ENCODE measurements around the gene CD80. TPM values are rescaled to one million over a fixed set of nuclear protein-coding genes. Genes with fewer than 3 reads are reported as not detected.
"Not testable (repeated sequence)": the region's sequence is repeated elsewhere in the genome, so short reads cannot be mapped to it uniquely, and the experiment has no call there.

Gene CD80
- total and polyA plus RNA-seq, 3 experiments from 2014 or later = 0.91 to 17.9 (median 16.8) TPM

GRCh38 chr3:119579366-119580066 is 20.1 kb upstream of the CD80 start, which contains the start of gene ADPRH:
Gene ADPRH, plus strand, starts transcription at chr3:119579492. Its CDS starts 2,678 bp downstream, at chr3:119582170.
- Mint-ChIP-seq H3K9me3 (no peaks in the 10 kb centered on the region), H3K4me1 (peaks cover 15 to 24% (median 15%) of the 10 kb centered on the region in 3 donors), H3K36me3 (peaks cover 0 to 6% (median 0%) of the 10 kb centered on the region in 3 donors), H3K27ac (peak within 1 kb of the TSS; percentile 9 to 96 (median 92)), H3K4me3 (peak within 1 kb of the TSS; percentile 85 to 97 (median 95)), H3K27me3 (peaks cover 3 to 7% of the 10 kb centered on the region in 2 donors)
- ChIA-PET CTCF (interaction anchor here (1.4 kb wide), 1 partner anchor 18 kb away, joined by 3 read pairs; no protein-coding TSS in a partner anchor), POLR2A (no interaction called here)
- Histone ChIP-seq H3K4me3 (ENCODE audit: low read length) (peak within 1 kb of the TSS; percentile 74), H3K4me1 (ENCODE audit: insufficient read depth, low read length) (no peaks in the 10 kb centered on the region), H3K27ac (ENCODE audit: low read depth, low read length) (peak within 1 kb of the TSS; percentile 57), H3K36me3 (ENCODE audit: insufficient read depth, low read length) (no peaks in the 10 kb centered on the region), H3K9me3 (ENCODE audit: low read length) (no peaks in the 10 kb centered on the region), H3K27me3 (ENCODE audit: insufficient read depth, low read length, poor library complexity, severe bottlenecking) (no peaks in the 10 kb centered on the region)
- peak; percentile 17 to 65 (median 32) for DNase-seq

DNA sequence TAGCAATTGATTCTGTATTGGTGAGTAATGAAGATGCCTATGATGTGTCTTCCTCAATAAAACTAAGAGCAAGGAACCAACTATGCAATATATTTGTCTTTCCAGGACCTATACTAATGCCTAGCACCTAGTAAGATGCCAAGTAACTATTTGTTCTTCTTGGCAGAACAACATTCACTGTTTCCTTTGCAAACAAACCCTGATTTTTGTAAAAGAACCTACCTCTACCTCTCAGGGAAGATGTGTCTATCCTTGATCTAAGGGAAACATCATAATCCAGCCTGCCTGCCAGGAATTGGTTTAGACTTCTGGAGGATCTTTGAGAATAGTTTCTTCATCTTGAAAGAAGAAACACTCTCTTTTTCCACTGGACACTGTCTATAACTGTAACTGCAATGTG is 16.1 kb upstream of the CD80 start:
- no peaks in the 10 kb centered on the region for H3K9me3 ChIP-seq (ENCODE audit: low read length)
- H3K4me1 Mint-ChIP-seq = peaks cover 13 to 14% (median 14%) of the 10 kb centered on the region in 3 donors
- H3K4me3 ChIP-seq (ENCODE audit: low read length) = no peak overlapping the region
- no peaks in the 10 kb centered on the region for H3K4me1 ChIP-seq (ENCODE audit: insufficient read depth, low read length)
- no peaks in the 10 kb centered on the region for H3K9me3 Mint-ChIP-seq
- DNase-seq = no peak
- H3K36me3 Mint-ChIP-seq = peaks cover 0 to 6% (median 0%) of the 10 kb centered on the region in 3 donors
- ChIA-PET CTCF (no interaction called here), POLR2A (no interaction called here)
- H3K27ac ChIP-seq (ENCODE audit: low read depth, low read length) = no peak overlapping the region
- no peaks in the 10 kb centered on the region for H3K36me3 ChIP-seq (ENCODE audit: insufficient read depth, low read length)
- no peak overlapping the region for H3K27ac Mint-ChIP-seq
- H3K27me3 Mint-ChIP-seq = peaks cover 11 to 15% of the 10 kb centered on the region in 2 donors
- H3K27me3 ChIP-seq (ENCODE audit: insufficient read depth, low read length, poor library complexity, severe bottlenecking) = no peaks in the 10 kb centered on the region
- H3K4me3 Mint-ChIP-seq = no peak overlapping the region

GRCh38 chr3:119571688-119572087 is 12.3 kb upstream of the CD80 start:
- H3K27ac Mint-ChIP-seq = peak overlapping the region in 1 of 8 donors; percentile 22
- Histone ChIP-seq H3K36me3 (ENCODE audit: insufficient read depth, low read length) (no peaks in the 10 kb centered on the region), H3K9me3 (ENCODE audit: low read length) (no peaks in the 10 kb centered on the region), H3K4me1 (ENCODE audit: insufficient read depth, low read length) (no peaks in the 10 kb centered on the region), H3K27ac (ENCODE audit: low read depth, low read length) (no peak overlapping the region), H3K27me3 (ENCODE audit: insufficient read depth, low read length, poor library complexity, severe bottlenecking) (no peaks in the 10 kb centered on the region), H3K4me3 (ENCODE audit: low read length) (no peak overlapping the region)
- no peaks in the 10 kb centered on the region for H3K4me1 Mint-ChIP-seq
- H3K9me3 Mint-ChIP-seq = no peaks in the 10 kb centered on the region
- POLR2A ChIA-PET = no interaction called here
- CTCF ChIA-PET = no interaction called here
- peaks cover 16 to 34% of the 10 kb centered on the region in 2 donors for H3K27me3 Mint-ChIP-seq
- H3K36me3 Mint-ChIP-seq = peaks cover 0 to 5% (median 0%) of the 10 kb centered on the region in 3 donors
- DNase-seq = no peak
- H3K4me3 Mint-ChIP-seq = no peak overlapping the region

- Histone ChIP-seq H3K27ac (ENCODE audit: low read depth, low read length) (no peak overlapping the region), H3K27me3 (ENCODE audit: insufficient read depth, low read length, poor library complexity, severe bottlenecking) (no peaks in the 10 kb centered on the region), H3K36me3 (ENCODE audit: insufficient read depth, low read length) (no peaks in the 10 kb centered on the region), H3K4me1 (ENCODE audit: insufficient read depth, low read length) (no peaks in the 10 kb centered on the region), H3K4me3 (ENCODE audit: low read length) (no peak overlapping the region), H3K9me3 (ENCODE audit: low read length) (no peaks in the 10 kb centered on the region)
- H3K27me3 Mint-ChIP-seq = peaks cover 16 to 34% of the 10 kb centered on the region in 2 donors
- no peak for DNase-seq
- no peak overlapping the region for H3K27ac Mint-ChIP-seq
- H3K4me1 Mint-ChIP-seq = no peaks in the 10 kb centered on the region
- peaks cover 0 to 5% (median 0%) of the 10 kb centered on the region in 3 donors for H3K36me3 Mint-ChIP-seq
- no peak overlapping the region for H3K4me3 Mint-ChIP-seq
- H3K9me3 Mint-ChIP-seq = no peaks in the 10 kb centered on the region
- POLR2A ChIA-PET = no interaction called here
- CTCF ChIA-PET = no interaction called here
These were observed 11.8 kb upstream of the CD80 start for GRCh38 chr3:119571230-119571629.

- Mint-ChIP-seq H3K27me3 (peaks cover 16 to 34% of the 10 kb centered on the region in 2 donors), H3K27ac (no peak overlapping the region), H3K36me3 (peaks cover 0 to 5% (median 0%) of the 10 kb centered on the region in 3 donors), H3K9me3 (no peaks in the 10 kb centered on the region), H3K4me1 (no peaks in the 10 kb centered on the region), H3K4me3 (no peak overlapping the region)
- no peak overlapping the region for H3K27ac ChIP-seq (ENCODE audit: low read depth, low read length)
- H3K27me3 ChIP-seq (ENCODE audit: insufficient read depth, low read length, poor library complexity, severe bottlenecking) = no peaks in the 10 kb centered on the region
- H3K9me3 ChIP-seq (ENCODE audit: low read length) = no peaks in the 10 kb centered on the region
- CTCF ChIA-PET = no interaction called here
- POLR2A ChIA-PET = no interaction called here
- H3K36me3 ChIP-seq (ENCODE audit: insufficient read depth, low read length) = no peaks in the 10 kb centered on the region
- H3K4me3 ChIP-seq (ENCODE audit: low read length) = no peak overlapping the region
- no peak for DNase-seq
- no peaks in the 10 kb centered on the region for H3K4me1 ChIP-seq (ENCODE audit: insufficient read depth, low read length)
These were observed 10.8 kb upstream of the CD80 start for GRCh38 chr3:119570229-119570628.

DNA sequence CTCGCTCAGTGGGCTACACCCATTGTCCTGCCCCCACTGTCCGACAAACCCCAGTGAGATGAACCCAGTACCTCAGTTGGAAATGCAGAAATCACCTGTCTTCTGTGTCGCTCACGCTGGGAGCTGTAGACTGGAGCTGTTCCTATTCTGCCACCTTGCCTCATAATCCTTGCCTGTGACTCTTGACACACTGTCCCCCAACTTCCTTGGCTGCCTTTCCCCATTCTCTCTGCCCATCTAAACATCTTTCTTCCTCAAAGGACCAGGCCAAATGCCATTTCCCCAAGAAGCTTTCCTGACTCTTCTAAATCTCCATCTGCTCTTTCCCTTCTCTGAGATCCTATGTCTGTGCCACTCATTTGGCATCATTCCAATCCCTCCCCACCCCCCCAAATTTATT is 9.7 kb upstream of the CD80 start:
- Histone ChIP-seq H3K27ac (ENCODE audit: low read depth, low read length) (no peak overlapping the region), H3K9me3 (ENCODE audit: low read length) (no peaks in the 10 kb centered on the region), H3K4me3 (ENCODE audit: low read length) (no peak overlapping the region), H3K36me3 (ENCODE audit: insufficient read depth, low read length) (no peaks in the 10 kb centered on the region), H3K27me3 (ENCODE audit: insufficient read depth, low read length, poor library complexity, severe bottlenecking) (no peaks in the 10 kb centered on the region), H3K4me1 (ENCODE audit: insufficient read depth, low read length) (no peaks in the 10 kb centered on the region)
- H3K9me3 Mint-ChIP-seq = no peaks in the 10 kb centered on the region
- DNase-seq = no peak
- ChIA-PET CTCF (no interaction called here), POLR2A (no interaction called here)
- peaks cover 16 to 34% of the 10 kb centered on the region in 2 donors for H3K27me3 Mint-ChIP-seq
- peaks cover 0 to 5% (median 0%) of the 10 kb centered on the region in 3 donors for H3K36me3 Mint-ChIP-seq
- H3K4me1 Mint-ChIP-seq = no peaks in the 10 kb centered on the region
- no peak overlapping the region for H3K4me3 Mint-ChIP-seq
- peak overlapping the region in 1 of 8 donors; percentile 68 for H3K27ac Mint-ChIP-seq

DNA sequence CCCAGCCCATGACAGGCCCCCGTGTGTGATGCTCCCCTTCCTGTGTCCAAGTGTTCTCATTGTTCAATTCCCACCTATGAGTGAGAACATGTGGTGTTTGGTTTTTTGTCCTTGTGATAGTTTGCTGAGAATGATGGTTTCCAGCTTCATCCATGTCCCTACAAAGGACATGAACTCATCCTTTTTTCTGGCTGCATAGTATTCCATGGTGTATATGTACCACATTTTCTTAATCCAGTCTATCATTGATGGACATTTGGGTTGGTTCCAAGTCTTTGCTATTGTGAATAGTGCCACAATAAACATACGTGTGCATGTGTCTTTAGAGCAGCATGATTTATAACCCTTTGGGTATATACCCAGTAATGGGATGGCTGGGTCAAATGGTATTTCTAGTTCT is 3.9 kb upstream of the CD80 start:
- peaks cover 15 to 23% (median 17%) of the 10 kb centered on the region in 3 donors for H3K4me1 Mint-ChIP-seq
- H3K27ac Mint-ChIP-seq; H3K4me3 ChIP-seq (ENCODE audit: low read length); H3K36me3 ChIP-seq (ENCODE audit: insufficient read depth, low read length); H3K27ac ChIP-seq (ENCODE audit: low read depth, low read length); H3K9me3 ChIP-seq (ENCODE audit: low read length); H3K27me3 Mint-ChIP-seq; POLR2A ChIA-PET; H3K4me3 Mint-ChIP-seq; DNase-seq; H3K9me3 Mint-ChIP-seq; H3K36me3 Mint-ChIP-seq; H3K4me1 ChIP-seq (ENCODE audit: insufficient read depth, low read length); H3K27me3 ChIP-seq (ENCODE audit: insufficient read depth, low read length, poor library complexity, severe bottlenecking): not testable (repeated sequence)
- CTCF ChIA-PET = interaction anchor here (0.9 kb wide), 1 partner anchor 679 kb away, joined by 3 read pairs; no protein-coding TSS in a partner anchor

DNA sequence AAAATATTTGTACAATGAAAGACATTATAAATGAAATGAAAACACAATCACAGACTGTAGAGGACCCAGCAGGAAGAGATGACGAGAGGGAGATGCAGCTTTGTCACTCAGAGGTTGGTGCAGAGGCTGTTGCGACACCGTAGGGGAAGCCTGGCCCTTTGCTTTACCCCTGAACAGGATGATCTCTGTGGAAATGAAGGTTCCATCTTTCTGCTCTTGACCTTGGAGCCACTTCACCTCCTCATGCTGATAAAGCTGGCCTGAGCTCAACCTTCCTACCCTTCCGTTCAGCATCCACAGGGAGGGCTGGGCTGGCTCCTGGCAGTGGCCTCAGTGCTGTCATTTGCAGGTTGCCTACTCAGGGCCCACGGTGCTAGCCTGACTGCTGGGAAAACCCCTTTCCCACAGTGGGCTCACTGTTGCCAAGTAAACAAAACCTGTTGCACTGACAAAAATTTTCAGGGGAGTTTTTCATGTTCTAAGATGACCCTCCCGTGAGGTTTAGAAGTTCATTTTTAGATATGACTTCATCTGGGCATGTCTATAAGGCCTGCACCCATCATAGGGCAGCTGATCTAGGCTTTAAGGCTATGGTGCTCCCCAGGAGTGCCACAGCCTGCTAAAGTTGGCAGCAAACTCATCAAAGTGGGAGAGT is 3.0 kb upstream of the CD80 start:
- POLR2A ChIA-PET = no interaction called here
- Histone ChIP-seq H3K9me3 (ENCODE audit: low read length) (no peaks in the 10 kb centered on the region), H3K27me3 (ENCODE audit: insufficient read depth, low read length, poor library complexity, severe bottlenecking) (no peaks in the 10 kb centered on the region), H3K4me3 (ENCODE audit: low read length) (no peak overlapping the region), H3K36me3 (ENCODE audit: insufficient read depth, low read length) (no peaks in the 10 kb centered on the region), H3K27ac (ENCODE audit: low read depth, low read length) (no peak overlapping the region), H3K4me1 (ENCODE audit: insufficient read depth, low read length) (no peaks in the 10 kb centered on the region)
- Mint-ChIP-seq H3K4me3 (peak overlapping the region in 3 of 7 donors; percentile 24 to 49 (median 47)), H3K27me3 (peaks cover 0 to 2% of the 10 kb centered on the region in 2 donors), H3K9me3 (no peaks in the 10 kb centered on the region), H3K27ac (peak overlapping the region; percentile 78 to 97 (median 89)), H3K36me3 (no peaks in the 10 kb centered on the region), H3K4me1 (peaks cover 15 to 30% (median 26%) of the 10 kb centered on the region in 3 donors)
- CTCF ChIA-PET = interaction anchor here (0.9 to 1.5 kb wide), 2 partner anchors 18 to 678 kb away, joined by 3 read pairs; no protein-coding TSS in a partner anchor
- peak in 4 of 5 donors; percentile 33 to 75 (median 38) for DNase-seq

All from CD8-positive, alpha-beta memory T cell (primary cell).